ENCODE data around the gene DAD1.
A peak's percentile ranks its signal among the peaks of the same experiment; 100 is the strongest.

DAD1 gene

DNA sequence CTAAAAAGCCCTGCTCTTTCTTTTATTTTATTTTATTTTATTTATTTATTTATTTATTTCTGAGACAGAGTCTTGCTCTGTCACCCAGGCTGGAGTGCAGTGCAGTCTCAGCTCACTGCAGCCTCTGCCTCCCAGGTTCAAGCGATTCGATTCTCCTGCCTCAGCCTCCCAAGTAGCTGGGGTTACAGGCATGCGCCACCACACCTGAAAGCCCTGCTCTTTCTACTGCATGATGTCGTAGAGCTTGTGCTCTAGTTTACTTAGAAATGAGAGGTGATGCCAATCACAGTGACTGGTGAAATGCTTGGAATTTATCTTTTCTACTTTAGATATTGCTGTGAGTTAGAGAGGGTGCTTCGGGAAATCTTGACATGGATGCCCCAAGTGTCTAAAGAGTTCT, 54.5 kb downstream of the DAD1 start:
- DNase-seq, result no peak

DNA sequence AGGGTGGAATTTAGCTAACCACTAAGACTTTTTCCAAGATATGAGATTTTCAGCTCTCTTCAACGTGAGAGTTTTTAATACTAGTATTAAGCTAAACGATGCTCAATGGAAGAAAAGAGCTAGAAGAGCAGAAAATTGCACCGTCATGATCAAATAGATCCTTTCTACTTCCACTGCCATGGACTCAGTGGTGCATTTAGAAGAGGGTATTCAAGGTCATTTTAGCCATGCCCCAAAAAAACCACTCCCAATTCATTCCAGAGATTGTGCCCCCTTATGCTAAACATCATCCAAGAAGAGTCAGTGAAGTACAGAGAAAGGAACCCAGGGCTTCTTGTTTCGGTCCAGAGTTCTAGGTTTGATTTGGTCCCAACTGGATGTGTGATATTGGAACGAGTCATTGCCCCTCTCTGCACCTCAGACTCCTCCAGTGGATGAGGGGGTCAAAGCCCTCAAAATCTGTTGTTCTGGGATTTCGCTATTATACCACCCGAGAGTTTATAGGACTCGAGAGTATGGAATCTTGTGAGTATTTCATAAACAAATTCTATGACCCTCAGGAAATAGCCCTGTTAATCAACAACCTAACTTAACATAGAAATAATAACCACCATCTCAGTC, 55.2 kb downstream of the DAD1 start:
- no peak for DNase-seq

DNA sequence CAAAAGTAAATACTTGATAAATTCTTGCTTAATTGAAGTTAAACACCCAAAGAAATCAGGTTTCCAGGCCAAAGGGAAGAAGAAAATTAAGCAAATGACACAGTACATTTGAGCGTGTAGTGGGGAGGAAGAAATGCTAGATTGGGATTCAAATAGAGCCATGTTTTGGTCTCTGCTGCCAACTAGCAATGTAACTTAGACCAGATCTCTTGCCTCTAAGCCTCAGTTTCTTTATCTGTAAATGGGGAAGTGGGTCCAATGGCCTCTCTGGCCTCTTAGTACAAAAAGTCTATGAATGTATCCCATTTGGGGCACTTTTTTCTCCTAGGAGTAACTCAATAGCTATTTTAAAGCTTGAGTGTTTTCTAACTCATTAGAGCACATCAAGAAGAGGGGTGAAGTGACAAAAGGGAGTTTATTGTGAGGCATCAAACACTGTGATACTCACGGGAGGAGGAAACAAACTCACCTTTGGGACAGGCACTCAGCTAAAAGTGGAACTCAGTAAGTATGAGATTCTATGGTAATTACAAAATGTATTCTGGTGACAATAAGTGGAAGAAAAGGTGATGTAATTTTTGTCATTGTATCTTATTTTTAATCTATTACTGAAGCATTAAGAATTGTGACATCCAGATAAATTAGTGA, 55.8 kb downstream of the DAD1 start:
- DNase-seq, result no peak

DNA sequence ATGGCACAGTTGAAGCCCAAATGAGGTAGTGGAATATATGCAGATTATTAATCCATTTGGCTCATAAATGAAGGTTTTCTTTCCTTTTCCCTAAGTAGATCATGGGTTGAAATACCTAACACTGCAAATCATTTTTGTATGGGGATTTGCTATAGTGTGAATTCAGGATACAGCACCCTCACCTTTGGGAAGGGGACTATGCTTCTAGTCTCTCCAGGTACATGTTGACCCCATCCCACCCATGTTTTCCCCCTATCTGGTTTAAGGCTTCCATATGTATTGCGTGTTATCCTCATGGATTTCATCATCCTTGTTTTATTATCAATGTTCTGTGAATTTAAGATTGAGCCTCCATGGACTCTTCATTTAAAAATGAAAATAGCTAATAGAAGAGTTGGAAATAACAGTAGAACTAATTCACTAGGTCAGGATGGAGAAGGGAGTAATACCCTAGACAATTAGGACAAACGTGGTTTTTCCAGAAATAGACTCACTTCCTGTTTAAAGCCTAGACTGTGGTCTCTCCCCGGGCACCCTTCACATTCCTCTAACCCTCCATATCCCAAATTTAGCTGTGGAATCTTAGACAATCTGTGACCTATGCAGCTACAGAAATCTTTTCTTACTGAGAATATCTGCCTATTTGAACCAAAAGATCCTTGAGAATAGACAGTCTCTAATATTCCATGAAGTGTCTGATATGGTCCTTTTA, 56.5 kb downstream of the DAD1 start:
- DNase-seq, result no peak

DNA sequence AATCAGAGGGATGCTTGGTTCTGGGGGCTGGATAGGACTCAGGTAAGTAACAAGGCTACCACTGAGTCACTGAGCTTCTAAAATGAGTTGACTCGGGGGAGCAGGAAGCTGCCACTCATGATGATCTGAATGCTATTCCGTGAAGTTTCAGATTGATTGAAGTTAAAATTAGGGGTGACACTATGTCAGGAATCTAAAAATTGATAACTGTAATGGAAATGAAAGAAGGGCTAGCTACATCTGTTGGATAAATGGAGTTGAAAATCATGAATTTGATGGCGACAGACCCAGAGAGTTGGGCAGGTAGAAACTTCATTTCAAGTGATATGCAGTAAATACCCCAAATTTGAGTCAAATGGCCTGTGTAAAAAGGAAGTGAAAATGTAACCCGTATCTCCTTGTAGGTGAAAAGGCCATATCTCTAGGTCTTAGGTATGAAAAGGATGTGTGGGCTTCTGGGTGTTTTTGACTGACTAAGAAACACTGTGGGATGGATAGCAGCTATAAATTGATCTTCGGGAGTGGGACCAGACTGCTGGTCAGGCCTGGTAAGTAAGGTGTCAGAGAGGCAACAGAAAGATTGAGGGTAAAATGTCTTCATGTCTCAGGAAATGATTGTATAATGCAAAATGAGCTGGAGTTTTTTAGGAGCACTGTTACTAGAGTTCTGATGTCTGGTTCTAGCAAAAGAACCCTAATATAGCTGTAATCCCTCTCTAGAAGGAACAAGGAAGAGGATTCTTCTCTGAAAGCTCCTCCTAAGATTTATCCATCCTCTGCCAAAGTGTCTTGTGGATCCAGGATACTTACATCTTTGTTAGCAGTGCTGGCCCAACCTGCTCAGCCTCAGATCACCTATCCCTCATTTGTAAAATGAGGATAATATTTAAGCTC, 57.3 kb downstream of the DAD1 start:
- no peak for DNase-seq

DNA sequence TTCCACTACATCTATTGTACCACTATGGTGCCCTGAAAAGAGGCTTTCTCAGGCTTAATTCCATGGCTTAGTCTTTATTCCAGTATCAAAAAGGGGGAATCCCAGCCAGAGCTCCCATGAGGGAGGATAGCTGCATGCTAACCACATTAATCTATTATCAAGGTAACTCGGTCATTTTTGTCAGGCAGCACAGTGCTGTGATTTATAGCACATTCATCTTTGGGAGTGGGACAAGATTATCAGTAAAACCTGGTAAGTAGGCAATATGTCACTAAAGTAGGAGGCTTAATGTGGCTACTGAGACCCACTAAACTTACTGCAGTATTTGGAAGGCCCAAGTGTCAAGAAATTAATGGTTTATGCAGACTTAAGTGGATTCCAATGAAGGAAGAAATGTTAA, 58.9 kb downstream of the DAD1 start:
- DNase-seq, result no peak

DNA sequence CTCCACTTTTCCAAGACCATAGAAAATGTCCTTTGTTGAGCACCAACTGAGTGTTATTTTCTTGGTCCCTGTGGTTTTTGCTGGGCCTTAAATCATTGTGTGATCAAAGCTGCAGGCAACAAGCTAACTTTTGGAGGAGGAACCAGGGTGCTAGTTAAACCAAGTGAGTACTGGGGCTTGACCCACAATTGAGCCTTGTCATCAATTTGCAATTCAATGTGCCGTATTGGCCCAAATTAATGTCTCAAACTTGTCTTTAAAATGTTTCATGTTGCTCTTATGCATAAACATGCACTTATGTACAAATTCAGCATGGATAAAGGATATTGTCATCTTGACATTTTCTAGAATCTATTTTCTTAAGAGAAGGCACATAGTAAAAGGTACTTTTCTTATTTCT, 62.3 kb downstream of the DAD1 start:
- no peak for DNase-seq

DNA sequence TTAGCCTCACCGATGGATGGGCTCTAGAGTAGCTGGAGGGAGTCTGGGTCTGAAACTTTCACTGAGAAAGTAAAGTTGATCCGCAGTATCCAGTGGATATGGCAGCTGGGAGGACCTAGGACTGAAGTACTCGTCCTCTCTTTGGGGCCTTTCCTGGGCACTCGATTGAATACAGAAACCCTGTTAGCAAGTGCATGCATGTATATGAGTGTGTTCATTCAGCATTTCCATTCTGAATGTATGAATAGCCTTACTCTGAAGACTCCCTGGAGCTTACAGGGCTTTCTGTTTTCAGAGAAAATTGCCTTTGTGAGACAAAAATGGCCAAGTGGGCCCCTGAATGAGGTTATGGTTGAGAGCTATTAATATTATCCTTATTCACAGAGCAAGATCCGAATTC, 62.8 kb downstream of the DAD1 start:
- DNase-seq, result no peak

DNA sequence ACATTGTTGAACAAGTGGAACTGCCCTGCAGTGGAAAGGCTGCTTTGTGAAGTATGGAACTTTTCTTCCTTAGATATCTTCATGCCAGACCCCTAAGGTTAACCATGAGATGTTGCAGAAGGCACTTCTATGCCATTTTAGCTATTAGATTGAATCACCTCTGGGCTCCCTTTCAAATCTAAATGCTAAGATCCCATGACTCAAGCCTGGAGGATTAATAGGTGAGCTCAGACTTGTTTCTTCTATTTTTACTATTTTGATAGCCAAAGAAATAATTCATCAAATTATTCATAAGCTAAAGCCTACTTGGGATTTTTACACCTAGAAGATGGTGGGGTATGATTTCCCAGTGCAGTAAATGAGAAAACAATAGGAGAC, 64.3 kb downstream of the DAD1 start:
- DNase-seq, result no peak

DNA sequence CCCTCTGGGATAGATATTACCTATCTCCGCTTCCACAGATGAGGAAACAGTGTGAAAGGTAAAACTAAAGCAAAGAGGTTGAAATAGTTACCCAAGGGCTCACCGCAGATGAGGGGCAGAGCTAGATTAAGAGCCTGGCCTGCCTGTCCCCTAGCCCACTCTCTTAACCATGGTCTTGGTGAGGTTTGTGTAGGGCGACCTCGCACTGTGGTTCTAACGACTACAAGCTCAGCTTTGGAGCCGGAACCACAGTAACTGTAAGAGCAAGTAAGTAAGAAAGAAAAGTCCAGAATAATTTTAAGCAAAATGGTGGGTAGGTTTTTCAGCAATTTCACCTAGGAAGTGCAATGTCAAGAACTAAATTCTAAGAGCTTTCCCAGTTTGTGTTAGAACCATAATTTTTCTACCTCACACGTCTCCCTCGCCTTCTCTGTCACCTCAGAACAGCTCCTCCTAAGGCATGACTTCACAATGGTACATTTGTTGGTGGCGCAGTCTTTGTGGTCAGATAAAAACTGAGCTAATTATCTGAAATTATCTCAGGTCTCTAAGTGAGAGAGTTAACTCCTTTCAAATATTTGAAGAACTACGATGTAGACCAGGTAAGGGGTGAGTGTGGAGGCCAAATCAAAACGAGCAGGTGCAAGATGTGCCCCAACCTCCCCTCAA, 64.8 kb downstream of the DAD1 start:
- DNase-seq, result no peak

DNA sequence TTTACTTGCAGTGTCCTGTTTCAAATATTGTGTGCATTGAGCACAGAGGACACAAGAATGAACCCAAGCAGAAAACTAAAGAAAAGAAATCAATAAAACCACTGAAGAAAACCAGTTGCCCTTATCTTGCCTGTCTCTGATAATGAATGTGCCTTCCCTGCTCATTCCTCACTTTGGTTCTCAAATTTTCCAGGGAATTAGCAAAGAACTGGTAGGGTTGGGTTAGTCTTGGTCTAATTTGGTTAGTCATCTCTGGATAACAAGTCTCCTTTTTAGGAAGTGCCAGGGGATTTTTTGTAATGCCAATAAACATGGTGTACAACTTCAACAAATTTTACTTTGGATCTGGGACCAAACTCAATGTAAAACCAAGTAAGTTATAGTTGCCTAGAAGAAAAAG, 65.7 kb downstream of the DAD1 start:
- DNase-seq, result no peak

DNA sequence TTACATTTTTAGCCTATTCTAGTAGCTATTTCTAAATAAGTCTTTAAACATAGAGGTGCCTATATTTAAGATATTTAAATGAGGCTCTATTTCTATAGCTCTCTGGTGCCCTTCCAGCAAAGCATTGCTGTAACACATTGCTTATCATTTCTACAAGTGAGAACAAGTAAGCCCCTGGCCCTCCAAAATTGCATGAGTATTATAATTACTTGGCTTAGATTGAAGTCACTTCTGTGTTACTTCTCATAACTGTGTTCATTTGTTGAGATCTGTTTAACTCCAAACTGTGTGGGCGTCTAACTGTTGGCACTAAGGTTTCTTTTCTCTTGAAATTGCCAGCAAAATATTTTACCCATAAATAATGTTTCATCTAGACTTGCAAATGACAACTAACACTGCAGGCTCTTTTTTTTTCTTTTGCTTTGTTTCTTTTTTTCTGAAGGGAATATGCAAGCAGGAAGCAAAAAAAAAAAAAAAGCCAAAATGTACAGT, 66.5 kb downstream of the DAD1 start:
- DNase-seq, result no peak

DNA sequence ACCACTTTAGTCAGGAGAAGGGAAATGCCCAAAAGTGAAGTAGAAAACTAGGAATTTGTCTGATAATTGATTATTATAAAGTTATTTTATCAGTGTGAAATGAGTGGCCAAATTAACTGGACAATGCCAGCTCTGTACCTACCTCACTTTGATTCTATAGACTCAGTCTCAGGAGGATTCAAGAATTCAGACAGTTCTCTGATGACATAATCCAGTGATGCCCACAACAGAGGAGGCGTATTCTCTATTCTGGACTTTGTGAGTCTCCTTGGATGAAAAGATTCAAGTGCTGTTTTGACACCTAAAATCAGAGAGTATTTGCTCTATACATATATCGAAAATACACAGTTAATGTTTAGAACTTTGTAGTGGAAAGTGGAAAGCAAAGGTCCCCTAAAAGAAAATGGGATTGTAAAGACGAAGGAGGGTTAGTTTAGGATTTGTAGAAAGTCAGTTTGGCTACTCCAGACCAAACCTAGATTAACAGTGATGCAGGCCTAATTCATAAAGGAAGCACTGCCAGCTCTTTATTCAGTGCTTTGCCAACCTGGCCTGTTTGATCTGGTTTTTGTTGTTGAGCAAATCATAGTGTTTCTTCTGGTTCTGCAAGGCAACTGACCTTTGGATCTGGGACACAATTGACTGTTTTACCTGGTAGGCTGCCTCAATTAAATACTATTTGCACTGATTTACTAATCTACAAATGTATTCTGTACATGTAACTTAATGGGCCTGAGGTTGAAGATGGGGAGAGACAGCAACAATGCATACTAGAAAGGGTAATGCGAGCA, 67.4 kb downstream of the DAD1 start:
- no peak for DNase-seq

DNA sequence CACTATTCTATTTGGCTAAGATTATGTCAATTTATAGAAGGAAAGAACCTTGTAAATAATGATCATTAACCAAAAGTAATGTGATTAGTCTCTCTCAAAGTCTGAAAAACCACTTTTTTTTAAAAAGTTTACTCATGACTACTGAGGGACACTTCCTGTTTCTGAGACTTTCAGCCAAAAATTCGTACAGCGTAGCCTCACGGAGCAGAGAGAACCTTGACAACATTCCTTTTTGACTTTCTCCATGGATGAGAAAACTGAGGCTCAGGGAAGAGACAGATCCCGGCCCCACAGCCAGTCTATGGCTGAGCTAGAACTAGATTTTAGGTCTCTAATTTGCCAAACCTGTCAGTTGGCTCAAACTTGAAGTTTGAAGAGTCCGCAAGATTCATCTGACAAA, 68.2 kb downstream of the DAD1 start:
- no peak for DNase-seq

DNA sequence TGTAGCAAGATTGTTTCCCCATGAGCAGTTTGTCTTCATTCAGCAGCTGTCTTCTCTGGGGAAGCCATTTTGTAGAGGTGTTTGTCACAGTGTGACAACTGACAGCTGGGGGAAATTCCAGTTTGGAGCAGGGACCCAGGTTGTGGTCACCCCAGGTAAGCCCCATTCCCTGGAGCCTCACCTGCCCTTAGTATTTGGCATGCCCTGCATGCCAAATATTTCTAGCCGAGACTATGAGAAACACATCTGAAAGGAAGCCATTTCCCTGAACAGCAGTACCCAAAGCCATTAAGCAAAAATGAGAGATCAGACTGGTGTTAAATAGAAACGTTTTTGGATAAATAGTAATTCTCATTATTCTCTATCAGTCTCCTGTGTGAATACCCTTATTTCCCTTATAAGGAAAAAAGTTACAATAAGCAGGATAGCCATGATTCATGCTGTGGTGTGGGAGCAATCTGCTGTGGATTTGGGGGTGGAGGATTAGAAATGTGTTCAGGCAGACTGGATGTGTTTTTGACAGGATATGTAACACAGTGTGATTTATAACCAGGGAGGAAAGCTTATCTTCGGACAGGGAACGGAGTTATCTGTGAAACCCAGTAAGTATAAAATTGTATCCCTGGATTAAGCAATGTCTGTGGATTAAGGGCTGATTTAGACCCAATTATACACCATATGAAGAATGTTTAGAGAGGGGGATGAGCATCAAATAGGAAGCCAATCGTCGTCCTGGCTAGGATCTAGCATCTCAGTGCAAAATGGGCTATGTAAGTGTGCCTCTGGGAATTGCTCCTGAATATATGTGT, 68.9 kb downstream of the DAD1 start:
- peak; percentile 41 for DNase-seq

DNA sequence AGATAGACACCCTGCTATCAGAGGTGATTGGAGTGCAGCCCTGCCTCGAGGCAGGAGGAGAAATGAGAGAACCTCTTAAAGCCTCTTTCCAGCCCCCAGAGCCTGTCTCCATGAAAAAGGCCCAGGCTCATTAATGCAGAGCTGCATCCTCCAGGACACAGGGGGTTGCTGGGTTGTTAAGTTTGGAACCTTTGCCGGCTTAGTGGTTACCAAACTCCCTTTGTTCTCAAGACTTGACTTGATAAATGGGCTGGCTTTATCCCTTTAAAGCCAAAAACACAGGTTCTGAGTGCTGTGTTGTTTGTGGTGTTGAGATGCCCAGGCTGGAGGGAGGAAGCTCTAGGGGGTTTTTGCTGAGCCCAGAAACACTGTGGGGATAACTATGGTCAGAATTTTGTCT, 71.0 kb downstream of the DAD1 start:
- no peak for DNase-seq

DNA sequence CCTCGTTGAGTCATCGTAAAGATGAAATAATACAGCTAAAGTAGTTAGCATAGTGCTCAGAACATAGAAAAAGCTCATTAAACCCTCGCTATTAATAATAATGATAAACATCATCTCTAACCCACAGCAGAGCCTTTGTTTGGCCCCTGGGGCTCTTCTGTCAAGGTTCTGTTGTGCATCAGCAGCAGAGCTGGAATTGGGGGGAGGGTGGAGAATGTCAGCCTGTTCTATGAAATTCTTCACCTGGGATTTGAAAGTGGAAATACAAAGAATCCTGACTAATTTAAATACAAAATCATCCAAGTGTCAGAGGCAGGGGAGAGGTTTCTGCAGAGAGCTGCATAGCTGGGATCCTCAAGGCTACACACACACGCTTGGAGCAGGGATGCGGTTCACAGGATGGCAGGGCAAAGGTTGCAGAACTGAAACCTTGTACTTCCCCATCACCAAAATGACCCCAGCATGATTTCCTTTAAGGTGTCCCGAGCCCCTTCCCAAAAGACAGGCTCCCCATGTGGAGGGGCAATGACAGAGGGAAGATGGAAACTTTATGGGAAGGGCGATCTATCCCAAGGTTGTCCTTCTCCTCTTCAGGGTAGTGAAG, 71.8 kb downstream of the DAD1 start:
- no peak for DNase-seq

DNA sequence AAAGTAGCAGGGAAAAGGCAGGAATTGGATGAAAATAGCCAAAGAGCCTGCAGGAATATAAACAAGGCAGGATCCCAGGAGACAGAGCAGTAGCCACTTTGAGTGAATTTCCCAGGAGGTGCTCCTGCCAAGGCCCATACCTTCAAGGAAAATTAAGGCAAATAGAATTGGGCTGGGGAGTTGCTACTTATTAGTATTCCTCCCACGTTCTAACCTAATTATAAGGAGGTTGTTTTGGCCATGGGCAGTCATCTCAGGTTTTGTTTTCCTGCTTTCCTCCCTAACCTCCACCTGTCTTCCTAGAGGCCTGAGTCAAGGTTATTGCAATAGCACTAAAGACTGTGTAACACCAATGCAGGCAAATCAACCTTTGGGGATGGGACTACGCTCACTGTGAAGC, 73.1 kb downstream of the DAD1 start:
- no peak for DNase-seq

All from OCI-M1 (cell line).